ENCODE data around the gene CRB1.
A peak's percentile ranks its signal among the peaks of the same experiment; 100 is the strongest.

CRB1 gene

DNA sequence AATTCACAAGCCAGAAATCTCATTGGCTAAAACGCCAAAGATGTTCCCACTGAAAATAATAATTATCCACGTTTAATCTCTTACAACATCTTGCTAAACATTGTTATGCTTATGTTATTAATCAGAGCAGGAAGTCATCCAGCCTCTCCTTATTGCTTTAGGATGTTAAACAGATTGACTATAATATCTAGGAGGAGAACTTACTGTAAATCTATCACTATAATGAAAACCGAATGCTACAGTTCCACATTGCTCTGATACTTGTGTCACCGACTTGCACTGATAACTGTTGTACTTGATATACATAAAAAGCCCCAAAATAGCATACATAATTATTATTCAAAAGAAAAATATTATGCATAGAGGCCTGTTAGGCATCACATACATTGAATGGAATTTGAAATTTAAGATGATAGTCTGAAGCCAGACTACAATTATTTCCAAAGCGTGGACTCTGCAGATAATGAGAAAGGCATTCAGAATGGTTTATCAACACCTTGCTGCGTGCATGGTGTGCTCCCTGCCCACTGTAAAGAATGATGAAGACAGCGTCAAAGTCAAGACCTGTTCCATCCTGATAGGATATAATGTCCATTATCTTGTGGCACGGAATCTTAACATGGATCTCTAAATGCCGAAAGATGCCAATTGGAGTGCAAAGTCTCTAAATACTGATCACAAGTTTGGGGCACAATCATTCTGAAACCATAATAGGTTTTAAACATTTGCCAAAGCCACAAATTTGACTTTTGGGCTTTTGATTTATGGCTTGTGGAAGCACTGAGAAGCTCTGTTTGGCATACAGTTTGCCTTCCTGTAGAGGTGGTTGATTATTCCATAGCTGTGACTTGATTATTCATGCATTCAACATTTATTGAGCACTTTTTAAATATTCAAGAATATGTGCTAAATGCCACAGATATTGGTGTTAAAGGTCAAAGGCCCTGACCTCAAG, 71.3 kb downstream of the CRB1 start:
- no peak overlapping the region for H3K4ac ChIP-seq (ENCODE audit: low read depth, low read length)
- no peak overlapping the region for H3K9ac ChIP-seq (ENCODE audit: low read length)
- H4K8ac ChIP-seq (ENCODE audit: low read depth, low read length): no peak overlapping the region
- no peak overlapping the region for H3K14ac ChIP-seq (ENCODE audit: low read length)
- H2BK12ac ChIP-seq (ENCODE audit: low read length): no peak overlapping the region
- no peaks in the 10 kb centered on the region for H3K36me3 ChIP-seq (ENCODE audit: control insufficient read depth in 1 of 2, insufficient read depth in 2 of 2, low read length in 2 of 2)
- H3K79me1 ChIP-seq (ENCODE audit: low read length): no peaks in the 10 kb centered on the region
- DNase-seq: no peak
- no peak overlapping the region for H3K23ac ChIP-seq (ENCODE audit: low read length)
- no peak overlapping the region for H2BK5ac ChIP-seq (ENCODE audit: low read depth, low read length, poor library complexity)
- H3K27ac ChIP-seq (ENCODE audit: low read depth, low read length): no peak overlapping the region
- no peaks in the 10 kb centered on the region for H3K9me3 ChIP-seq (ENCODE audit: insufficient read depth, low read depth, low read length)
- H3K79me2 ChIP-seq (ENCODE audit: control insufficient read depth, insufficient read depth, low read length, poor library complexity): no peaks in the 10 kb centered on the region
- H2AFZ ChIP-seq (ENCODE audit: insufficient read depth, low read length, poor library complexity): no peak overlapping the region
- H4K91ac ChIP-seq (ENCODE audit: low read depth, low read length): no peak overlapping the region
- no peak overlapping the region for H4K12ac ChIP-seq (ENCODE audit: low read depth, low read length)
- H3K4me3 ChIP-seq (ENCODE audit: low read depth, low read length): no peak overlapping the region
- no peak overlapping the region for H2AK5ac ChIP-seq (ENCODE audit: low read length)
- no peak overlapping the region for H3K18ac ChIP-seq (ENCODE audit: low read length)
- no peak overlapping the region for H3K4me2 ChIP-seq (ENCODE audit: low read length)
- H2BK120ac ChIP-seq (ENCODE audit: insufficient read depth, low read length, poor library complexity): no peak overlapping the region
- H3K27me3 ChIP-seq (ENCODE audit: insufficient read depth, low read length): no peaks in the 10 kb centered on the region
- WGBS (ENCODE audit: extremely low coverage, insufficient coverage, insufficient read length): no CpG with 5 or more reads among the region's 9 CpGs
- no peaks in the 10 kb centered on the region for H3K4me1 ChIP-seq (ENCODE audit: control insufficient read depth in 1 of 2, insufficient read depth in 2 of 2, low read length in 2 of 2)

- H3K9ac ChIP-seq (ENCODE audit: low read length): no peak overlapping the region
- H4K91ac ChIP-seq (ENCODE audit: low read depth, low read length): no peak overlapping the region
- H3K14ac ChIP-seq (ENCODE audit: low read length): no peak overlapping the region
- no peak overlapping the region for H3K23ac ChIP-seq (ENCODE audit: low read length)
- no peak overlapping the region for H2BK5ac ChIP-seq (ENCODE audit: low read depth, low read length, poor library complexity)
- no peak overlapping the region for H3K4ac ChIP-seq (ENCODE audit: low read depth, low read length)
- H3K18ac ChIP-seq (ENCODE audit: low read length): no peak overlapping the region
- WGBS (ENCODE audit: extremely low coverage, insufficient coverage, insufficient read length): no CpG with 5 or more reads among the region's 1 CpG
- H3K36me3 ChIP-seq (ENCODE audit: control insufficient read depth in 1 of 2, insufficient read depth in 2 of 2, low read length in 2 of 2): no peaks in the 10 kb centered on the region
- H2BK12ac ChIP-seq (ENCODE audit: low read length): no peak overlapping the region
- no peak overlapping the region for H3K4me2 ChIP-seq (ENCODE audit: low read length)
- H2AFZ ChIP-seq (ENCODE audit: insufficient read depth, low read length, poor library complexity): no peak overlapping the region
- no peaks in the 10 kb centered on the region for H3K79me2 ChIP-seq (ENCODE audit: control insufficient read depth, insufficient read depth, low read length, poor library complexity)
- H3K4me3 ChIP-seq (ENCODE audit: low read depth, low read length): no peak overlapping the region
- no peak overlapping the region for H4K12ac ChIP-seq (ENCODE audit: low read depth, low read length)
- no peak overlapping the region for H4K8ac ChIP-seq (ENCODE audit: low read depth, low read length)
- no peaks in the 10 kb centered on the region for H3K27me3 ChIP-seq (ENCODE audit: insufficient read depth, low read length)
- H2BK120ac ChIP-seq (ENCODE audit: insufficient read depth, low read length, poor library complexity): no peak overlapping the region
- H2AK5ac ChIP-seq (ENCODE audit: low read length): no peak overlapping the region
- H3K4me1 ChIP-seq (ENCODE audit: control insufficient read depth in 1 of 2, insufficient read depth in 2 of 2, low read length in 2 of 2): no peaks in the 10 kb centered on the region
- no peak overlapping the region for H3K27ac ChIP-seq (ENCODE audit: low read depth, low read length)
- no peaks in the 10 kb centered on the region for H3K79me1 ChIP-seq (ENCODE audit: low read length)
- DNase-seq: no peak
- H3K9me3 ChIP-seq (ENCODE audit: insufficient read depth, low read depth, low read length): no peaks in the 10 kb centered on the region
Observed at GRCh38 chr1:197341626-197342025, 73.6 kb downstream of the CRB1 start.

GRCh38 chr1:197342044-197342565, 74.1 kb downstream of the CRB1 start:
- Histone ChIP-seq H2BK5ac (ENCODE audit: low read depth, low read length, poor library complexity) (no peak overlapping the region), H3K23ac (ENCODE audit: low read length) (no peak overlapping the region), H3K18ac (ENCODE audit: low read length) (no peak overlapping the region), H2AFZ (ENCODE audit: insufficient read depth, low read length, poor library complexity) (no peak overlapping the region), H3K79me1 (ENCODE audit: low read length) (no peaks in the 10 kb centered on the region), H3K27me3 (ENCODE audit: insufficient read depth, low read length) (no peaks in the 10 kb centered on the region), H4K12ac (ENCODE audit: low read depth, low read length) (no peak overlapping the region), H3K4me2 (ENCODE audit: low read length) (no peak overlapping the region), H3K4me1 (ENCODE audit: control insufficient read depth in 1 of 2, insufficient read depth in 2 of 2, low read length in 2 of 2) (no peaks in the 10 kb centered on the region), H4K8ac (ENCODE audit: low read depth, low read length) (no peak overlapping the region), H2BK12ac (ENCODE audit: low read length) (no peak overlapping the region), H3K27ac (ENCODE audit: low read depth, low read length) (no peak overlapping the region), H3K14ac (ENCODE audit: low read length) (no peak overlapping the region), H2BK120ac (ENCODE audit: insufficient read depth, low read length, poor library complexity) (no peak overlapping the region), H3K79me2 (ENCODE audit: control insufficient read depth, insufficient read depth, low read length, poor library complexity) (no peaks in the 10 kb centered on the region), H4K91ac (ENCODE audit: low read depth, low read length) (no peak overlapping the region), H3K36me3 (ENCODE audit: control insufficient read depth in 1 of 2, insufficient read depth in 2 of 2, low read length in 2 of 2) (no peaks in the 10 kb centered on the region), H3K4me3 (ENCODE audit: low read depth, low read length) (no peak overlapping the region), H3K4ac (ENCODE audit: low read depth, low read length) (no peak overlapping the region), H3K9me3 (ENCODE audit: insufficient read depth, low read depth, low read length) (no peaks in the 10 kb centered on the region), H2AK5ac (ENCODE audit: low read length) (no peak overlapping the region), H3K9ac (ENCODE audit: low read length) (no peak overlapping the region)
- WGBS (ENCODE audit: extremely low coverage, insufficient coverage, insufficient read length): no CpG with 5 or more reads among the region's 3 CpGs
- DNase-seq: peak in 1 of 2 donors; percentile 54

- H4K91ac ChIP-seq (ENCODE audit: low read depth, low read length): no peak overlapping the region
- H3K14ac ChIP-seq (ENCODE audit: low read length): no peak overlapping the region
- no peak overlapping the region for H3K27ac ChIP-seq (ENCODE audit: low read depth, low read length)
- no peaks in the 10 kb centered on the region for H3K9me3 ChIP-seq (ENCODE audit: insufficient read depth, low read depth, low read length)
- no peak overlapping the region for H3K18ac ChIP-seq (ENCODE audit: low read length)
- H3K4me1 ChIP-seq (ENCODE audit: control insufficient read depth in 1 of 2, insufficient read depth in 2 of 2, low read length in 2 of 2): no peaks in the 10 kb centered on the region
- H2BK12ac ChIP-seq (ENCODE audit: low read length): no peak overlapping the region
- H4K12ac ChIP-seq (ENCODE audit: low read depth, low read length): no peak overlapping the region
- DNase-seq: no peak
- H3K4ac ChIP-seq (ENCODE audit: low read depth, low read length): no peak overlapping the region
- H2AK5ac ChIP-seq (ENCODE audit: low read length): no peak overlapping the region
- no peak overlapping the region for H3K23ac ChIP-seq (ENCODE audit: low read length)
- no peak overlapping the region for H3K9ac ChIP-seq (ENCODE audit: low read length)
- no peak overlapping the region for H2BK120ac ChIP-seq (ENCODE audit: insufficient read depth, low read length, poor library complexity)
- no peak overlapping the region for H2BK5ac ChIP-seq (ENCODE audit: low read depth, low read length, poor library complexity)
- H3K79me1 ChIP-seq (ENCODE audit: low read length): no peaks in the 10 kb centered on the region
- no peak overlapping the region for H3K4me2 ChIP-seq (ENCODE audit: low read length)
- no peak overlapping the region for H2AFZ ChIP-seq (ENCODE audit: insufficient read depth, low read length, poor library complexity)
- no peaks in the 10 kb centered on the region for H3K79me2 ChIP-seq (ENCODE audit: control insufficient read depth, insufficient read depth, low read length, poor library complexity)
- no peak overlapping the region for H4K8ac ChIP-seq (ENCODE audit: low read depth, low read length)
- H3K36me3 ChIP-seq (ENCODE audit: control insufficient read depth in 1 of 2, insufficient read depth in 2 of 2, low read length in 2 of 2): no peaks in the 10 kb centered on the region
- no peak overlapping the region for H3K4me3 ChIP-seq (ENCODE audit: low read depth, low read length)
- no peaks in the 10 kb centered on the region for H3K27me3 ChIP-seq (ENCODE audit: insufficient read depth, low read length)
- WGBS (ENCODE audit: extremely low coverage, insufficient coverage, insufficient read length): no CpG with 5 or more reads among the region's 2 CpGs
Observed at GRCh38 chr1:197342669-197343068, 74.6 kb downstream of the CRB1 start.
